GM18951 (cell line): ENCODE data around the gene MCAM.

ENCODE experiments used
- POLR2A ChIP-seq: IDR thresholded peaks from 4 replicates; pipeline ENCODE4 v1.6.1; 2011; ENCODE audit warnings: mild to moderate bottlenecking; ENCODE audit not compliant: insufficient read length, insufficient read depth; ENCODE audit errors: extremely low read depth
- in situ Hi-C: fragments of 300-500 bp; cut with MboI; formaldehyde crosslinking; loops from one replicate; pipeline ENCODE4 v1.12.0; 2022; ENCODE audit warnings: low sequenced_read_pairs, mixed read lengths, inconsistent platforms; ENCODE audit not compliant: unreplicated experiment

MCAM gene

DNA sequence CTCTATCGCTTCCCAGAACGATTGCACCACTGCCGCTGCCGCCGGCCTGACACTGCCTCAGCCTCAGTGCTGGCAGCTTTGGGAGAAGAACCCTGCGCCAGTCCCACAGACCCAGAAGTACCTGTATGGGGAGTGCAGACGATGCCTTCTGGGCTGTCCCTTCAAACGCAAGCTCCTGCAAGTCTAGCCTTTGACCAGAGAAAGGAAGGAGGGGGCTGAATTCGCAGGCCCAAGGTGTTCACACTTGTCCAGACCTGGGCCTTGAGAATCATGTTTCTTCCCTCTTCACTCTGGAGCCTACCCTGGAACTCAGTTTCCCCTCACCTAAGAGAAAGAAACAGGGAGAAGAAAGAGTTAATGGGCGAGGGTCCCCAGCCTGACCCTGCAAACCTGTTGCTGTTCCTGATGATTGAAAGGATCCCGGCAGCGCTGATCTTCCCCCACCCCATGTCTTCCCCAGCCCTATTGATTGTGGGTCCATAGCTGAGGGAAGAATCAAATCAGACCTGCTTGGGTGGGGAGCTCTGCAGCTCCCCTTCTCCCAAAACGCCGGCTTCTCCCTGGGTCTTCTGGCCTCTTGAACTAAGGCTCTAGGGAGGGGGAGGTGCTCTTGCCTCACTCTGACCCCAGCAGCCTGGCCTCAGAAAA lies 786 bp upstream of the MCAM start:
- in situ Hi-C loops = no loop called here
- no peak for TF ChIP-seq POLR2A

DNA sequence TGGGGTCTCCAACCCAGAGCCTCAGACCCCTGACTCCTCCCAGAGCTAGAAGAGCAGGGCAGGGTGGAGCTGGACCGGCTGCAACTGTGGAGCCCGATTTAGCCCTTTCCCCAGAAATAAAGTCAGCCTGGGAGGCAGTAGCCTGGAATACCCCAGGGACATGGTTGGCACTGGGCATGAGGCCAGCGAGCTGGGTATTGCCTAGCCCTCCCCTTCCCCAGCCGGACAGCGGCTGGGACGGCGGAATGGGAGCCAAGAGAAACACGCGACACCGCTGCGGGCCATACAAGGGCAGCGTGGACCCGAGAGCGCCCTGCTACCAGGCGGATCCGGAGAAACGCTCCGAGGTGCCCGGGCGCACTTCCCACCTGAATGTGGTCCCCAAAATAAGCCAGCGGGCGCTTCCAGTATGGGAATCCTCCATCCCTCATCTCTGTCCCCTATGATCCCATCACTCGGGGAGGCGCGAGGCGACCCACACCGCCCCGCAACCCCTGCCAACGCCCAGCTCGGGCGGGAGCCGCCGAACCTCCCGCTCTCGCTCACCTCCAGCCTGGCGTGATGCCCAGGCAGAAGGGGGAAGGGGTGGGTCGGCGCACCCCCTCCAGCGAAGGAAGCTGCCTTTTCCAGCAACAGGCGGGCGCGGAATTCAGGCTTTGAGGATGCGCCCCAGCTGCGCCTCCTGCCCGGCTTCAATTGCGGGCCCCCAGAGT lies 758 bp downstream of the MCAM start:
- no peak for TF ChIP-seq POLR2A
- in situ Hi-C loops = no loop called here

DNA sequence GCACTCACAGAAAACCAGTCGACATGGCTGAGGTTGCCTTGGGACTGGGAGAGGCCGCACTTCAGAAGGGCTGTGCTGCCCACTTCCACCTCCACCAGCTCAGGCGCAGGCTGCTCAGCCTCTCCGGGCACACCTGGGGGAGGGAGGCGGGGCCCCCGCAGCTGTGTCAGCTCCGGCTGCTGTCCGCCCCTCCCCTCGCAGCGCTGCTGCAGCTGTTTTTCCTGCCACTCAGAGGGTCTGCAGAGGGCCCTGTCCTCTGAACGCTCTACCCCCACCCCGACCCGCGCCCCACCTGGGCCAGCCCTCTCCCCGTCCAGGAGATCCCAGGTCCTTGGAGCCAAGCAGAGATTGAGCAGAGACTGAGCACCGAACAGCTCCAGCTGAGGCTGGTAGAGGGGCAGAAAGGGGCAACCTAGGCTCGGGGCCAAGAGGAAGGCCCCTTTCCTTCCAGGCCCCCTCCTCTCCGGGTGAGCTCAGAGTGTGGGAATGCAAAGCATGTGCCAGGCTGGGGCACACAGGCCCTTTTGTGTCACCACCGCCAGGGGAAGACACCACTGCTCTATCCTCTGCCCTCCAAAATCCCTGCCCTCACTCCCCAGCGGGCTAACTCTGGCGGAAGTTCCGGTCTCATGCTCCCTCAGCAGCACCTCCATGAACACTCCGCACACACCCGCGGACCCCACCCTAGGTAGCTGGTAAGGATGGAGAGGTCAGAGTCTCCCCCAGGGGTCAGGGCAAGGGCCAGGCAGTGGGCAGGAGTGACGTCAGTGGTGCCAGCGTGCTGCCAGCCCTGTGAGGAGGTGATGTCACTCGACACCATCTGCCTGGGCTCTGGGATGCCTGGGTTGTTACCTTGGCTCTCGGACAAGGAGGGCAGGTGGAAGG lies 1.6 kb downstream of the MCAM start:
- in situ Hi-C loops = no loop called here
- TF ChIP-seq POLR2A = no peak

DNA sequence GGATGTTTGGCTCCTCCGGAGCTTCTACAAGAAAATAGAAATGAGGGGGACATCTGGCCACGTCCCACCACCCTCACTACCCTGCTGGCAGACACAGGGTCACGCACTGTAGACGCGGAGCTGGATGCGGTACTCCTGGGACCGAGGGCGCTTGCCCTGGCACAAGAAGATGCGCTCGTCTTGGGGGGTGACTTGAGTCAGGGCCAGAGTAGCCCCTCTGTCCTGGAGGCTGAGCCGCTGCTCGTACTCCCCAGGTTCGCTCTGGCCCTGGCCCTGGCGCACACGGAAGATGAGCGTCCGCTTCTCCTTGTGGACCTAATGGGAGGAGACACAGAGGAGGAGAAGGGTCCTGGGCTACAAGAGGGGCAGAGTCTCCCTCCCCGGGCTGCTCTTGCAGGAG lies 2.2 kb downstream of the MCAM start:
- no peak for TF ChIP-seq POLR2A
- in situ Hi-C loops = no loop called here

DNA sequence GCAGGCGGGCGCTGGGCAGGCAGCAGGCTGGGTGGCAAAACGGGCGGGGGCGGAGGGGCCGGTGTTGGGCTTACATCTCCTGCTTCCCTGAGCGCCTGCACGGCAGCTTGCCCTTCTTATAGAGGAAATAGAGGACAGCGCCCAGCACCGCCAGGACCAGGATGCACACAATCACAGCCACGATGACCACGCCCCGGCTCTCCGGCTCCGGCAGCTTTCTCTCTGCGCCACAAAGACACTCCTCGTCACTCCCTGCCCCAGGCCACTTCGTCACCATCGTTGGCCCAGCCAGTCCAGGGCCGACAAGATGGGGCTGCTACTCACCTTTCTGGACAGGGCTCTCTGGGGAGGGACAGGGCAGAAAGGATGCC lies 6.3 kb downstream of the MCAM start:
- no peak for TF ChIP-seq POLR2A
- in situ Hi-C loops = no loop called here

DNA sequence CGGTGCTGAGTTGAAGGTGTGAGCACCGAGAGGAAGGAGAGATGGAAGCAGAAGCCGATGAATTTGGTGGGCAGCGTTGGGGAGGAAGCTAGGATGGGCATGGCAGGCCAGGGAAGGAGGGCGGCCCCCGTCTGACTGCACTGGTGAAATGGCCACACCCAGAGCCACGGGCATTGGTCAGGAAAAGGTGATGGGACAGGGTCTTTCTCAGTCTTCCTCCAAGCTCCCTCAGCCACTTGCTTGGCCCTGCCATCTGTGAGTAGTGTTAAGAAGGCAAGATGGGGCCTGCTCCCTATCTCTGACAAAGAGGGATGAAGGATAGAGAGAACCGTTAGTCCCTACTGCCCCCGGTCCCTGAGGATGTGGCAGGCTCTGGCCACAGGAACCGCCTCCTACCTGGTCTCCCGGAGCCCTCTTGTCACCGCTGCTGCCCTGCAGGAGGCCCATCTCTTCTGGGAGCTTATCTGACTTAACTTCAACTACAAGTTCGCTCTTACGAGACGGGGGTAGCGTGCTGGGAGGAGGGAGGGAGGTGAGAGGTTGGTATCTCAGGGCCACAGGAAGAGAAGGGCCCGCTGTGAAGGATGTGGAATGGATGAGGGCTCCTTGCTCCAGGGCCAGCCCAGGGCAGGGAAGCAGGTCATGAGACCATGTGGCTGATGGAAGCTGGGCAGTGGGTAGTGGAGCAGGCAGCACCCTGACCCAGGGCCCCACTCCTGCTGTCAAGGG lies 6.8 kb downstream of the MCAM start:
- TF ChIP-seq POLR2A = no peak
- in situ Hi-C loops = no loop called here

DNA sequence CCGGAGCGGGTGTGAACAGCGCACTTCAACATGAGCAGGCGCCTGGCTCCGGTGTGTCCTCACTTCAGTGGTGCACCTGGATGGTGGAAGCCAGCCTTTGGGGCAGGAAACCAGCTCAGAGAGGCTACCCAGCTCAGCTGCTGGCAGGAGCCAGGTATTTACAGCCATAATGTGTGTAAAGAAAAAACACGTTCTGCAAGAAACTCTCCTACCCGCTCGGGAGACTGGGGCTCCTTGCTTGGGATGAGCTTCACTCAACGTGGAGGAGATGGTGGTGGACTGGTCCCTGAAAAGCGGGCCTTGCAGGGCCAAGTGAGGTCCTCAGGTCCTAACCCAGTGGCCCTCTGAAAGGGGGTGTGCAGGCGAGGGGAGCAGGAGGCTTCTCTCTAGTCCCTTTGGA lies 7.5 kb downstream of the MCAM start:
- no peak for TF ChIP-seq POLR2A

DNA sequence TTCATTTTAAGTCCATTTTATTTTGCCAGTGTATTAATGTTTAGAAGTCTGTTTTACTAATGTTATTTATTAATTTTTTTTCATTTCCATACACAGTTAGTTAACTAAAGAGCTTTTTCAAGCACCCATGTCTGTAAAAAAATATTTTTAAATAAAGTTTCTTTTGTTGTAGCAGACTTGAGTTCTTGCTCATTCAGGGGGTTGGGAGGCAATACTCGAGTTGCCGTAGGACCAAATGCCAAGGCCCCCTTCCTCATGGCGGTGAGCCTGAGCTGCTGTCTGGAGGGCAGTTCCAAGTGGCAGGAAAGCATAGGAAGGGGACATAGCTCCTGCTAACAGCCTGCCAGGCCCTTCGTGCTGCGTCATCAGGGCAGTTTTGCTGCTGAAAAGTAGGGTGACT lies 9.0 kb downstream of the MCAM start:
- no peak for TF ChIP-seq POLR2A
- in situ Hi-C loops = no loop called here

More for the DNA sequence above, 7.5 kb downstream of the MCAM start:
- in situ Hi-C loops = no loop called here

DNA sequence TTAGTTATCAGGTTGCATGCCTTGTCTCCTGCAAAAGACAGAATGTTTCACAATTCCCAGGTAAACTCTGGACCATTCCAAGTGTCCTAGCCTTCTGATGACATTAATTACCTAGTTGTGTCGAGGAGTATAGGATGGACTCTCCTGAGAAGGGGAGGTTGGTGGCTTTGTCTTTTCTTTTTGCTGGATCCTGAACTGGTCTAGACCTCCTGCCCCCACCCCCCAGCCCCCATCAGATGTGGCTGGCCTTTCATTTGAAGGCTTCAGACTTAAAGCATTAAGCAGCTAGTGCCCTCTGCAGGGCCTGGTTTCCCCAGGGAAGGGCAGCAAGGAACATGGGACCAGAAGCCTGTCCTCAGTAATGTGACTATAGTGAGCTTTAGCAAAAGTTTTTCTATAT lies 9.7 kb downstream of the MCAM start:
- TF ChIP-seq POLR2A = no peak
- in situ Hi-C loops = no loop called here

DNA sequence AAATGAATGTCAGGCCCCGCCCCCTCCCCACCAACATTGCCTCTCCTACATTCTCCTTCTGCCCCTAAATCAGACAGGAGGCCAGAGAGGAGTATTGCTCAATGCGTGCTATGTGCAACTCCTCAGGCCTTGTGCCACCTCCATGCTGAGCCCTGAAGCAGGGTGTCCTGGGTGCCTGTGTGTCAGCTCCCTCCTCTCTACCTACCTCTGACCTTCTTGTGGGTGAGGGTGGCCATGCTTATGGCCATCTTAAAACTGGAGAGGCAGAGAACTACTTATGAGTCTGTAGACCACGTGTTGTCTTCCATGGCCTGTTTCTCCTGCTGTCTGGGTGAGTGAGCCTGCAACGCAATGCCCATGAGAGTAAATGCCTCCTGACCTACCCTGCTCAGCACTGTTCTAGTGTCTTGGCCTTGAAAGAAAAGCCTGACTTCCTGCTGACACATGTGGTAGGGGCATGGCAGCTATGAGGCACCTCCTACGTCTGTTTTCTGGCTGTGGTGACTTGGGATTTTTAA lies 10.5 kb downstream of the MCAM start:
- in situ Hi-C loops = no loop called here
- TF ChIP-seq POLR2A = no peak

DNA sequence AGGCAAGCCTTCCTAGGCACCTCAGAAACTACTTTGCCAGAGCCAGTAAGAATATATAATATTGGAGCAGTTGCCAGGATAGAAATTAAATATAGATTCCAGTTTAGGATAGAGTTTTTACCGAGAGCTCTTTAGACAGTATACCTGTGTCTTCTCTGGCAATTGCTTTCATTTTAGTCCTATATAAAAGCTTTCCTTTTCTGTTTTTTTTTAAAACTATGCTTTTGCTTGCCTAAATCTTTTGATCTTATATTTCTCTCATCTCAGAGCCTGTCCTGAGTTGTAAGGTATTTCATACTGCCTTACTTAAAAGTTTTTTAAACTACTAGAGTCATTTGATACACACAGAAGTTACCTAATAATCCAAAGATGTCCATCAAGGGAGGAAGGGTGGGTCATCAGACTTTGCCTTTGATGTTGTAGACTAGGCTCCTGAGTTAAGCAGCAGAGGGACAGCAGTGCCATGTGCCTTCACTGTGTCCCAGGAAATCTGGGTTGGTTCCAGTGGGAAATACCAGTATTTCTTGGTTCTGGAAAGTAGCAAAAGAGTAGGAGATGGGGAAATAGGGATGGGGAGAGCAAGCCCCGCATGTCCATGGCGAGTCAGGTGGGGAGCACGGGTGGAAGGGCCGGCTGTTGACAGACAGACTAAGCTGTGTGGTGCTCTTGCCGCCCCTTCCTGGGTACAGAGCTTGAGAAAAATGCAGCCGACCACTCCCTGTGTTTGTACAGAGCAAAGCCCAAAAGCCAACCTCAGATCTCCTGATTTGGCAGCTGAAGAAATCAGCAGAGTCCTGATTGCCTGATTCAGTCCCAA lies 11.2 kb downstream of the MCAM start:
- in situ Hi-C loops = no loop called here
- TF ChIP-seq POLR2A = no peak

DNA sequence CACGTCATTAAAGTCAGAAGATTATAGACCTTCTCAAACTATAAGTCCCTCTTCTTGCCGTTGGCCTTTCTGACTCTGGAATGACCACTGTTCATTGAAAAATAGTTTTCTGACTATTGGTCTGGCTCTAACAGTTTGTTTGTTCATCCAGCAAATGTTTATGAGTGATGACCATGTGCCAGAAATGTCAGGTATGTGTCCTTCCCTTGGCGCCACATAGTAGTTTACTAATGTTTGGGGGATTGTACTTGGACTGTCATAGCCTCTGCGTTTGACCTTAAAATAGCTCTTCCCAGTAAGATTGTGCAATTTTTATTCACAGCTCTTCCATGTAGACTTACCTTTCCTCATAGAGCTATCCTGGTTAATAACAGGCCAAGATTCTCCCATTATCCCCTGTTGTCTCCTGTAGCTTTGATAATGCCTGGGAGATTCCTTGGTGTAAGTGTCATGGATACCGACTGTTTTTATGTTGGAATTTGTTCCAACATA lies 13.7 kb downstream of the MCAM start:
- no peak for TF ChIP-seq POLR2A
- in situ Hi-C loops = no loop called here
